ENCODE data around the gene RAB3C. TPM values are rescaled to one million over a fixed set of nuclear protein-coding genes. Genes with fewer than 3 reads are reported as not detected.

RAB3C gene
- total RNA-seq, 1 donor from 2014 or later = not detected

GRCh38 chr5:58871648-58872242, 288.9 kb downstream of the RAB3C start:
- intact Hi-C loops (cut with micrococcal nuclease) = loop anchor here (1.0 to 10.0 kb wide), 7 partner anchors 15 to 936 kb away; no protein-coding TSS in a partner anchor

- intact Hi-C loops (cut with micrococcal nuclease) = loop anchor here (5.0 to 10.0 kb wide), 5 partner anchors 135 to 935 kb away; no protein-coding TSS in a partner anchor
Measured at GRCh38 chr5:58872670-58873273, 289.9 kb downstream of the RAB3C start.

GRCh38 chr5:58875599-58875998, 292.7 kb downstream of the RAB3C start:
- intact Hi-C loops (cut with micrococcal nuclease) = loop anchor here (10.0 kb wide), 1 partner anchor 799 kb away; no protein-coding TSS in a partner anchor

- intact Hi-C loops (cut with micrococcal nuclease) = loop anchor here (5.0 kb wide), 1 partner anchor 917 kb away; no protein-coding TSS in a partner anchor
Measured at GRCh38 chr5:58885260-58885659, 302.4 kb downstream of the RAB3C start.

- intact Hi-C loops (cut with micrococcal nuclease) = loop anchor here (1.0 to 5.0 kb wide), 10 partner anchors 15 to 916 kb away; no protein-coding TSS in a partner anchor
Measured at GRCh38 chr5:58886315-58887207, 303.7 kb downstream of the RAB3C start.

- intact Hi-C loops (cut with micrococcal nuclease) = loop anchor here (1.0 to 5.0 kb wide), 4 partner anchors 120 to 915 kb away; no protein-coding TSS in a partner anchor
Measured at GRCh38 chr5:58887311-58887710, 304.4 kb downstream of the RAB3C start.

GRCh38 chr5:58887721-58888409, 305.0 kb downstream of the RAB3C start:
- intact Hi-C loops (cut with micrococcal nuclease) = loop anchor here (1.0 to 5.0 kb wide), 4 partner anchors 119 to 914 kb away; no protein-coding TSS in a partner anchor

GRCh38 chr5:58890265-58890664, 307.4 kb downstream of the RAB3C start:
- intact Hi-C loops (cut with micrococcal nuclease) = no loop called here

GRCh38 chr5:58890701-58891085, 307.8 kb downstream of the RAB3C start:
- intact Hi-C loops (cut with micrococcal nuclease) = loop anchor here (1.0 kb wide), 7 partner anchors 76 to 490 kb away; no protein-coding TSS in a partner anchor

- intact Hi-C loops (cut with micrococcal nuclease) = loop anchor here (1.0 kb wide), 7 partner anchors 75 to 489 kb away; no protein-coding TSS in a partner anchor
Measured at GRCh38 chr5:58891086-58891970, 308.5 kb downstream of the RAB3C start.

- intact Hi-C loops (cut with micrococcal nuclease) = loop anchor here (1.0 kb wide), 7 partner anchors 74 to 488 kb away; no protein-coding TSS in a partner anchor
Measured at GRCh38 chr5:58891971-58892343, 309.1 kb downstream of the RAB3C start.

- intact Hi-C loops (cut with micrococcal nuclease) = no loop called here
Measured at GRCh38 chr5:58893551-58893950, 310.7 kb downstream of the RAB3C start.

GRCh38 chr5:58898006-58898405, 315.1 kb downstream of the RAB3C start:
- intact Hi-C loops (cut with micrococcal nuclease) = no loop called here

- intact Hi-C loops (cut with micrococcal nuclease) = no loop called here
Measured at GRCh38 chr5:58898538-58898937, 315.7 kb downstream of the RAB3C start.

GRCh38 chr5:58901271-58901670, 318.4 kb downstream of the RAB3C start:
- intact Hi-C loops (cut with micrococcal nuclease) = no loop called here

- intact Hi-C loops (cut with micrococcal nuclease) = no loop called here
Measured at GRCh38 chr5:58902305-58902704, 319.4 kb downstream of the RAB3C start.

GRCh38 chr5:58902765-58903164, 319.9 kb downstream of the RAB3C start:
- intact Hi-C loops (cut with micrococcal nuclease) = no loop called here

GRCh38 chr5:58904737-58905136, 321.9 kb downstream of the RAB3C start:
- intact Hi-C loops (cut with micrococcal nuclease) = no loop called here

- intact Hi-C loops (cut with micrococcal nuclease) = no loop called here
Measured at GRCh38 chr5:58905944-58906343, 323.1 kb downstream of the RAB3C start.

All from T-helper 1 cell treated with Interleukin-12 subunit alpha and Interleukin-12 subunit beta and Interleukin-4 antibody, amounts not matched to agents 30 ng/mL and 1 ng/mL, for 36 hours (primary cell).